Measurements from ENCODE around the gene SETBP1. TPM values are rescaled to one million over a fixed set of nuclear protein-coding genes. Genes with fewer than 3 reads are reported as not detected.

SETBP1 gene
- total RNA-seq, 1 experiment from 2014 or later, result 9.6 TPM

DNA sequence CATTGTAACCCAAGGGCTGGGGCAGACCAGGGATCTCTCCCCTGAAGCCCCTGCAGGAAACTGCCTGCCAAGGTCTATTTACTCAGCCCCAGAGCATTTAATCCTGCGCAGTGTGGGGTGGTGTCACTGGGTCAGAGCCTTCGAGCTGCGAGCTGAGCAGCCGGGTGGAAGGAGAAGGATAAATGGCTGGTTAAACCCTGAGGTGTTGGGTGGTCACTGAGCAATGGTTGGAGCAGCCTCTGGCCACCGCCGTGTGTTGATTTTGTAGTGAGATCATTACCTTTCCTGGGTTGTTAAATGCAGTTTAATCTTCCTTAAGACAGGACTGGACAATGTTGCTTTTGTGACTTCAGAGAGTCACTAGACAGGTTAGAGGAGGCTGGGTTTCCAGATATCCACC is 98.1 kb downstream of the SETBP1 start (continued):
- TF ChIP-seq, protein P1, sequence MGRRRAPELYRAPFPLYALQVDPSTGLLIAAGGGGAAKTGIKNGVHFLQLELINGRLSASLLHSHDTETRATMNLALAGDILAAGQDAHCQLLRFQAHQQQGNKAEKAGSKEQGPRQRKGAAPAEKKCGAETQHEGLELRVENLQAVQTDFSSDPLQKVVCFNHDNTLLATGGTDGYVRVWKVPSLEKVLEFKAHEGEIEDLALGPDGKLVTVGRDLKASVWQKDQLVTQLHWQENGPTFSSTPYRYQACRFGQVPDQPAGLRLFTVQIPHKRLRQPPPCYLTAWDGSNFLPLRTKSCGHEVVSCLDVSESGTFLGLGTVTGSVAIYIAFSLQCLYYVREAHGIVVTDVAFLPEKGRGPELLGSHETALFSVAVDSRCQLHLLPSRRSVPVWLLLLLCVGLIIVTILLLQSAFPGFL (CRISPR knock-in tag; IDR thresholded peaks at IDR 0.05; ENCODE audit: borderline replicate concordance), result no peak
- TF ChIP-seq ETV6 (CRISPR knock-in tag; IDR thresholded peaks at IDR 0.05) (no peak), ARID4B (CRISPR knock-in tag; IDR thresholded peaks at IDR 0.05; ENCODE audit: borderline replicate concordance) (no peak), SOX15 (CRISPR knock-in tag; IDR thresholded peaks at IDR 0.05) (no peak)

DNA sequence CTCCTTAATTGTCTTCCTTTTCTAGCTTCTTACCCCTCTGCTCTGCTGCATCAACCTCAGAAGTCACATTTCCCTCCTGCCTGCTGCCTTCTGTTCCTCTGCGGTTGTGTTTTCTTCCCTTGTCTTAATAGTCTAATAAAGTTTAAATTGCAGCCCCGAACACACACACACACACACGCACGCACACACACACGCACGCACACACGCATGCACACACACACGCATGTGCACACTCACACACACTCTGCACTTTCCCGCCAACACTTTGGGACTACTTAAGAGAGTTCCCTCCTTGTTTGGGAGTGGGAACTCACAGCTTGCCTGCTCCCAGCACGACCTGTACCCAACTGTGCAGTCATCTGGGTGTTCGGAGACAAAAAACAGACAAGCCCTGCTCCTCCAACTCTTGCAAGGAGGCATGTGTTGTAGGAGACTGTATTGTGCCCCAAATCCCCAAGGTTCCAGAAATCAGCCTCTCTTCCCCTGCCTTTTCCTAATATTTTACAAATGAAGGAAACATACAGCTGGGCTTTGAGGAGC is 99.1 kb downstream of the SETBP1 start:
- ATAC-seq (no peak), DNase-seq (ENCODE audit: low spot score) (no peak)
- Mint-ChIP-seq H3K4me3 (no peak overlapping the region), H3K27ac (no peak overlapping the region), H3K4me1 (peaks cover 29% of the 10 kb centered on the region), H3K9me3 (no peaks in the 10 kb centered on the region), H3K36me3 (no peaks in the 10 kb centered on the region), H3K27me3 (ENCODE audit: low read depth) (no peaks in the 10 kb centered on the region)
- ChIA-PET POLR2A (no interaction called here), CTCF (no interaction called here)
- no peak for TF ChIP-seq USF2 (CRISPR knock-in tag; IDR thresholded peaks at IDR 0.05)
- no peak for TF ChIP-seq CDX4 (CRISPR knock-in tag; IDR thresholded peaks at IDR 0.05; ENCODE audit: borderline replicate concordance)
- no peak for TF ChIP-seq ZNF281 (CRISPR knock-in tag; IDR thresholded peaks at IDR 0.05)
- no peak for TF ChIP-seq TP53 (CRISPR knock-in tag; IDR thresholded peaks at IDR 0.05)
- TF ChIP-seq, protein P2, sequence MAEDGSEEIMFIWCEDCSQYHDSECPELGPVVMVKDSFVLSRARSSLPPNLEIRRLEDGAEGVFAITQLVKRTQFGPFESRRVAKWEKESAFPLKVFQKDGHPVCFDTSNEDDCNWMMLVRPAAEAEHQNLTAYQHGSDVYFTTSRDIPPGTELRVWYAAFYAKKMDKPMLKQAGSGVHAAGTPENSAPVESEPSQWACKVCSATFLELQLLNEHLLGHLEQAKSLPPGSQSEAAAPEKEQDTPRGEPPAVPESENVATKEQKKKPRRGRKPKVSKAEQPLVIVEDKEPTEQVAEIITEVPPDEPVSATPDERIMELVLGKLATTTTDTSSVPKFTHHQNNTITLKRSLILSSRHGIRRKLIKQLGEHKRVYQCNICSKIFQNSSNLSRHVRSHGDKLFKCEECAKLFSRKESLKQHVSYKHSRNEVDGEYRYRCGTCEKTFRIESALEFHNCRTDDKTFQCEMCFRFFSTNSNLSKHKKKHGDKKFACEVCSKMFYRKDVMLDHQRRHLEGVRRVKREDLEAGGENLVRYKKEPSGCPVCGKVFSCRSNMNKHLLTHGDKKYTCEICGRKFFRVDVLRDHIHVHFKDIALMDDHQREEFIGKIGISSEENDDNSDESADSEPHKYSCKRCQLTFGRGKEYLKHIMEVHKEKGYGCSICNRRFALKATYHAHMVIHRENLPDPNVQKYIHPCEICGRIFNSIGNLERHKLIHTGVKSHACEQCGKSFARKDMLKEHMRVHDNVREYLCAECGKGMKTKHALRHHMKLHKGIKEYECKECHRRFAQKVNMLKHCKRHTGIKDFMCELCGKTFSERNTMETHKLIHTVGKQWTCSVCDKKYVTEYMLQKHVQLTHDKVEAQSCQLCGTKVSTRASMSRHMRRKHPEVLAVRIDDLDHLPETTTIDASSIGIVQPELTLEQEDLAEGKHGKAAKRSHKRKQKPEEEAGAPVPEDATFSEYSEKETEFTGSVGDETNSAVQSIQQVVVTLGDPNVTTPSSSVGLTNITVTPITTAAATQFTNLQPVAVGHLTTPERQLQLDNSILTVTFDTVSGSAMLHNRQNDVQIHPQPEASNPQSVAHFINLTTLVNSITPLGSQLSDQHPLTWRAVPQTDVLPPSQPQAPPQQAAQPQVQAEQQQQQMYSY (CRISPR knock-in tag; IDR thresholded peaks at IDR 0.05), result no peak
- TF ChIP-seq TCF7 (CRISPR knock-in tag; IDR thresholded peaks at IDR 0.05; ENCODE audit: low read depth), result no peak
- TF ChIP-seq ZNF396 (CRISPR knock-in tag; IDR thresholded peaks at IDR 0.05; ENCODE audit: borderline replicate concordance), result no peak
- TF ChIP-seq FOXJ3 (CRISPR knock-in tag; IDR thresholded peaks at IDR 0.05; ENCODE audit: borderline replicate concordance), result no peak
- no peak for TF ChIP-seq ZNF219 (CRISPR knock-in tag; IDR thresholded peaks at IDR 0.05; ENCODE audit: borderline replicate concordance)
- TF ChIP-seq TEAD4 (CRISPR knock-in tag; IDR thresholded peaks at IDR 0.05), result no peak
- no peak for TF ChIP-seq SMAD4 (CRISPR knock-in tag; IDR thresholded peaks at IDR 0.05)
- no peak for TF ChIP-seq ZBTB21 (CRISPR knock-in tag; IDR thresholded peaks at IDR 0.05; ENCODE audit: borderline replicate concordance)
- TF ChIP-seq, protein P3, sequence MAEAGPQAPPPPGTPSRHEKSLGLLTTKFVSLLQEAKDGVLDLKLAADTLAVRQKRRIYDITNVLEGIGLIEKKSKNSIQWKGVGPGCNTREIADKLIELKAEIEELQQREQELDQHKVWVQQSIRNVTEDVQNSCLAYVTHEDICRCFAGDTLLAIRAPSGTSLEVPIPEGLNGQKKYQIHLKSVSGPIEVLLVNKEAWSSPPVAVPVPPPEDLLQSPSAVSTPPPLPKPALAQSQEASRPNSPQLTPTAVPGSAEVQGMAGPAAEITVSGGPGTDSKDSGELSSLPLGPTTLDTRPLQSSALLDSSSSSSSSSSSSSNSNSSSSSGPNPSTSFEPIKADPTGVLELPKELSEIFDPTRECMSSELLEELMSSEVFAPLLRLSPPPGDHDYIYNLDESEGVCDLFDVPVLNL (CRISPR knock-in tag; IDR thresholded peaks at IDR 0.05; ENCODE audit: borderline replicate concordance, low read depth), result no peak
- no peak for TF ChIP-seq FOXP1 (CRISPR knock-in tag; IDR thresholded peaks at IDR 0.05; ENCODE audit: borderline replicate concordance)
- TF ChIP-seq, protein P4, sequence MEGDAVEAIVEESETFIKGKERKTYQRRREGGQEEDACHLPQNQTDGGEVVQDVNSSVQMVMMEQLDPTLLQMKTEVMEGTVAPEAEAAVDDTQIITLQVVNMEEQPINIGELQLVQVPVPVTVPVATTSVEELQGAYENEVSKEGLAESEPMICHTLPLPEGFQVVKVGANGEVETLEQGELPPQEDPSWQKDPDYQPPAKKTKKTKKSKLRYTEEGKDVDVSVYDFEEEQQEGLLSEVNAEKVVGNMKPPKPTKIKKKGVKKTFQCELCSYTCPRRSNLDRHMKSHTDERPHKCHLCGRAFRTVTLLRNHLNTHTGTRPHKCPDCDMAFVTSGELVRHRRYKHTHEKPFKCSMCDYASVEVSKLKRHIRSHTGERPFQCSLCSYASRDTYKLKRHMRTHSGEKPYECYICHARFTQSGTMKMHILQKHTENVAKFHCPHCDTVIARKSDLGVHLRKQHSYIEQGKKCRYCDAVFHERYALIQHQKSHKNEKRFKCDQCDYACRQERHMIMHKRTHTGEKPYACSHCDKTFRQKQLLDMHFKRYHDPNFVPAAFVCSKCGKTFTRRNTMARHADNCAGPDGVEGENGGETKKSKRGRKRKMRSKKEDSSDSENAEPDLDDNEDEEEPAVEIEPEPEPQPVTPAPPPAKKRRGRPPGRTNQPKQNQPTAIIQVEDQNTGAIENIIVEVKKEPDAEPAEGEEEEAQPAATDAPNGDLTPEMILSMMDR (IDR thresholded peaks at IDR 0.05), result no peak
